Measurements from ENCODE around the gene ITPA. TPM values are rescaled to one million over a fixed set of nuclear protein-coding genes. Genes with fewer than 3 reads are reported as not detected.
A peak's percentile ranks its signal among the peaks of the same experiment; 100 is the strongest.

ITPA gene
- total RNA-seq, 2 experiments from 2014 or later: 38.2 to 42.1 TPM

- Mint-ChIP-seq H3K9me3 (no peaks in the 10 kb centered on the region), H3K4me3 (no peak overlapping the region), H3K36me3 (ENCODE audit: low read depth) (peaks cover 44% of the 10 kb centered on the region), H3K4me1 (ENCODE audit: low read depth) (peaks cover 10% of the 10 kb centered on the region), H3K27ac (no peak overlapping the region), H3K27me3 (ENCODE audit: low read depth) (no peaks in the 10 kb centered on the region)
- intact Hi-C loops (cut with micrococcal nuclease): no loop called here
- no peak for DNase-seq
- CTCF ChIA-PET: interaction anchor here (0.6 kb wide), 1 partner anchor 81 kb away, joined by 3 read pairs; no protein-coding TSS in a partner anchor
These were observed 14.5 kb upstream of the ITPA start for GRCh38 chr20:3194617-3195280.

DNA sequence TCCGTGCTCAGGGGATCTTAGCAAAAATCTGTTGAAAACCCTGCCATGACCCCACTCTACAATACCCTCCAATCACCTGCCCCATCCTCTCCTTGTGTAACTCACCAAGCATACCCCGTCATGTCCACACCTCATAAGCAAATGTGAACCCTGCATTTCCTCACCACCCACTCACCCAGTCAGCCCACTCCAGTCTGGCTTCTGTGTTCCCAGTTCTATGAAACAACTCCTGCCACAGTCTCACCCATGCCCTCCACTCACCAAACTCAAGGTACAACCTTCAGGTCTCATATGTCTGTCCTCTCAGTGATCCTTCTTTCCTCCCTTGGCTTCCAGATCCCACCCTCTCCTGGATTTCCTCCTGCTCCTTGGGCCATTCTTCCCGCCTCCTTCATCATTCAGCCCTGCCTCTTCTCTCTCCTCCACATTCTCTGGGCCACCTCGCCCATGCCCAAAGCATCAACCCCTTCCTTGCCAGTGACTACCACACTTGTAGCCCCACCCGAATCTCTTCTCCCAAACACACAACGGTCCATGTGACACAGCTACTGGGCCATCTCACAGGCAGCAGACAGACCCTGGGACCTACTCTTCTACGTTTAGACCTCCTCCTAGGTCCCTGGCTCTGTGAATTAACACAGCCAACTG lies 13.6 kb upstream of the ITPA start:
- Mint-ChIP-seq H3K27ac (peak overlapping the region; percentile 67), H3K36me3 (ENCODE audit: low read depth) (peaks cover 50% of the 10 kb centered on the region), H3K4me1 (ENCODE audit: low read depth) (peaks cover 10% of the 10 kb centered on the region), H3K4me3 (no peak overlapping the region), H3K27me3 (ENCODE audit: low read depth) (no peaks in the 10 kb centered on the region), H3K9me3 (no peaks in the 10 kb centered on the region)
- DNase-seq: no peak
- intact Hi-C loops (cut with micrococcal nuclease): no loop called here
- CTCF ChIA-PET: interaction anchor here (0.6 kb wide), 1 partner anchor 82 kb away, joined by 3 read pairs; no protein-coding TSS in a partner anchor

- H3K9me3 Mint-ChIP-seq: no peaks in the 10 kb centered on the region
- H3K27ac Mint-ChIP-seq: no peak overlapping the region
- H3K27me3 Mint-ChIP-seq (ENCODE audit: low read depth): no peaks in the 10 kb centered on the region
- CTCF ChIA-PET: interaction anchor here (0.6 to 0.7 kb wide), 2 partner anchors 20 to 364 kb away, joined by 3 to 4 read pairs; no protein-coding TSS in a partner anchor
- DNase-seq: no peak
- peaks cover 44% of the 10 kb centered on the region for H3K36me3 Mint-ChIP-seq (ENCODE audit: low read depth)
- H3K4me3 Mint-ChIP-seq: no peak overlapping the region
- intact Hi-C loops (cut with micrococcal nuclease): no loop called here
- H3K4me1 Mint-ChIP-seq (ENCODE audit: low read depth): peaks cover 21% of the 10 kb centered on the region
These were observed 10.1 kb upstream of the ITPA start for GRCh38 chr20:3199206-3199605.

GRCh38 chr20:3199976-3200755 lies 9.1 kb upstream of the ITPA start:
- intact Hi-C loops (cut with micrococcal nuclease): loop anchor here (1.0 to 5.0 kb wide), 4 partner anchors 82 to 328 kb away; partner anchors contain the start of genes MRPS26, OXT and PTPRA
- H3K4me1 Mint-ChIP-seq (ENCODE audit: low read depth): peaks cover 22% of the 10 kb centered on the region
- H3K27me3 Mint-ChIP-seq (ENCODE audit: low read depth): no peaks in the 10 kb centered on the region
- CTCF ChIA-PET: interaction anchor here (1.1 kb wide), 1 partner anchor 146 kb away, joined by 5 read pairs; no protein-coding TSS in a partner anchor
- no peaks in the 10 kb centered on the region for H3K9me3 Mint-ChIP-seq
- peak; percentile 14 for DNase-seq
- H3K36me3 Mint-ChIP-seq (ENCODE audit: low read depth): peaks cover 43% of the 10 kb centered on the region
- H3K4me3 Mint-ChIP-seq: no peak overlapping the region
- H3K27ac Mint-ChIP-seq: no peak overlapping the region

- CTCF ChIA-PET: interaction anchor here (0.6 to 0.8 kb wide), 2 partner anchors 111 to 150 kb away, joined by 3 to 6 read pairs; no protein-coding TSS in a partner anchor
- Mint-ChIP-seq H3K4me1 (ENCODE audit: low read depth) (peaks cover 13% of the 10 kb centered on the region), H3K27me3 (ENCODE audit: low read depth) (no peaks in the 10 kb centered on the region), H3K9me3 (no peaks in the 10 kb centered on the region), H3K27ac (no peak overlapping the region), H3K4me3 (peak overlapping the region; percentile 97), H3K36me3 (ENCODE audit: low read depth) (peaks cover 26% of the 10 kb centered on the region)
- intact Hi-C loops (cut with micrococcal nuclease): loop anchor here (5.0 kb wide), 3 partner anchors 131 to 331 kb away; partner anchors contain the start of genes MRPS26, OXT and PTPRA
- DNase-seq: no peak
These were observed 6.4 kb upstream of the ITPA start for GRCh38 chr20:3202965-3203314.

DNA sequence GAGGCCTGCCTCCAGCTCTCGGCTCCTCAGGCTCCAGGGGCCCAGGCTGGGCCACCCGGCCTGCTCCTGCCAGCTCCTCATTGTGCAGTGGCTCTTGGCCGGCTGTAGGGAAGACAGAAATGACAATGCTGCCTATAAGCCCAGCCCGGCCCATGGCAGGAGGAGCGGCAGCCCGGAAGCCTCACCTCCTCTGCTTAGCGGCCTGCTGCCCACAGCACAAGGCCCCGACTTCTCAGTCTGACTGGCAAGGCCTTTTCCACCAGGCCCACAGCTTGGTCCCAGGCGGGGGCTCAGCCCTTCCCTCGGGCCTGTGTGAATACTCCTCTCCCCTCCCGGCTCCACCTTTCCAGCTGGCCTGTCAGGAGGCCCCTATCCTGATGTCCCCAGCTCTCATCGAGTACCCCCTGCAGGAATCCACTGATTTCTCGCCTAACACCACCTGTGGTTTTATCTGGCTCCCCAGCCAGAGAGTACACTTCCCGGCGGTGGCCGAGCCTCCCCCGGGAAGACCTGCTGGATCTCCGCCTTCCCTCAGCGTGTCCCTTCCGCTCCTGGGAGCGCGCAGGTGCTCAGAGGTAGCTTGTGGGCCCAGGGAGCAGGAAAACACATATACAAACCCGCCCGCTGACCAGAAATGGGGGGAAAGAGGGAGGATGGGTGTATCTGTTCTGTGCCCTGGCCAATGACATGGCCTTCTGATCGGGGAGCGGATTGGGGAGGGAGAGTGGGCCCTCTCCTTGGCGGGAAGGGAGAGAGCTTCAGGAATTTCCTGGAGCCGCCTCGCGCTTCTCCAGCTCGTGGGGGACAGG lies 5.8 kb upstream of the ITPA start:
- Mint-ChIP-seq H3K4me1 (ENCODE audit: low read depth) (peaks cover 13% of the 10 kb centered on the region), H3K4me3 (peak overlapping the region; percentile 97), H3K36me3 (ENCODE audit: low read depth) (peaks cover 26% of the 10 kb centered on the region), H3K9me3 (no peaks in the 10 kb centered on the region), H3K27me3 (ENCODE audit: low read depth) (no peaks in the 10 kb centered on the region), H3K27ac (peak overlapping the region; percentile 97)
- DNase-seq: peak; percentile 42
- intact Hi-C loops (cut with micrococcal nuclease): loop anchor here (1.0 to 5.0 kb wide), 6 partner anchors 29 to 331 kb away; partner anchors contain the start of genes FASTKD5, MRPS26, OXT and PTPRA
- CTCF ChIA-PET: interaction anchor here (0.6 to 1.2 kb wide), 6 partner anchors 15 to 150 kb away, joined by 3 to 6 read pairs (median 4); no protein-coding TSS in a partner anchor

- CTCF ChIA-PET: interaction anchor here (0.9 to 1.2 kb wide), 4 partner anchors 14 to 98 kb away, joined by 3 to 5 read pairs (median 4); no protein-coding TSS in a partner anchor
- DNase-seq: peak; percentile 96
- Mint-ChIP-seq H3K27ac (peak within 1 kb of the TSS; percentile 97), H3K27me3 (ENCODE audit: low read depth) (no peaks in the 10 kb centered on the region), H3K36me3 (ENCODE audit: low read depth) (peaks cover 20% of the 10 kb centered on the region), H3K4me1 (ENCODE audit: low read depth) (peaks cover 18% of the 10 kb centered on the region), H3K4me3 (peak within 1 kb of the TSS; percentile 97), H3K9me3 (no peaks in the 10 kb centered on the region)
- intact Hi-C loops (cut with micrococcal nuclease): loop anchor here (1.0 to 5.0 kb wide), 6 partner anchors 30 to 332 kb away; partner anchors contain the start of genes FASTKD5, MRPS26, OXT and PTPRA
These were observed 5.0 kb upstream of the ITPA start, which contains the start of gene DDRGK1 for GRCh38 chr20:3204124-3204794. Gene DDRGK1 (minus strand): TSS chr20:3204682. CDS start chr20:3204627, 55 bp downstream.

DNA sequence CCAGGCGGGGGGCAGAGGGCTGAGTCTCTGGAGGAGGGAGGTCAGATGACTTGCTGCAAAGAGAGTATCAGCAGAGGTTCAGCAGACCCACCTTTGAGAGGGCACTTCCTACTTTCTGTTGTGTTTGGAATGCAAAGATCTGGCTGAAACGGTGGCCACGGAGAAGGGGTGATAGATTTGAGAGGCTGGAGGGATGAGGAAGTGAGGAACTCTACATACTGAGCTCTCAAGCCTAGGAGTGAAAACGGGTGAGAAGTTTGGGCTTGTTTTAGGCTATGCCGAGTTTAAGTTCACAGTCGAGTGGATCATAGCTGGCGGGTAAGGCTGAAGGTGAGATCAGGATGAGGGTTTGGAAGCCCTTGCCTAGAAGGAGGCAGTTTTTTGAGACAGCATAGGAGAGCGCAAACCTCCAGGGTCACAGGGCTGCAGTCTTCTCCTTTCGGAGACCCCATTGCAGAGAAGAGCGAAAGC lies 477 bp upstream of the ITPA start:
- CTCF ChIA-PET: interaction anchor here (0.7 to 3.5 kb wide), 4 partner anchors 10 to 559 kb away, joined by 3 to 17 read pairs (median 5); partner anchors contain the start of gene ADISSP
- H3K4me1 Mint-ChIP-seq (ENCODE audit: low read depth): peaks cover 26% of the 10 kb centered on the region
- intact Hi-C loops (cut with micrococcal nuclease): loop anchor here (1.0 kb wide), 1 partner anchor 199 kb away; no protein-coding TSS in a partner anchor
- H3K27me3 Mint-ChIP-seq (ENCODE audit: low read depth): no peaks in the 10 kb centered on the region
- peak overlapping the region; percentile 97 for H3K4me3 Mint-ChIP-seq
- H3K27ac Mint-ChIP-seq: peak overlapping the region; percentile 90
- peaks cover 14% of the 10 kb centered on the region for H3K36me3 Mint-ChIP-seq (ENCODE audit: low read depth)
- H3K9me3 Mint-ChIP-seq: no peaks in the 10 kb centered on the region
- peak; percentile 21 for DNase-seq

DNA sequence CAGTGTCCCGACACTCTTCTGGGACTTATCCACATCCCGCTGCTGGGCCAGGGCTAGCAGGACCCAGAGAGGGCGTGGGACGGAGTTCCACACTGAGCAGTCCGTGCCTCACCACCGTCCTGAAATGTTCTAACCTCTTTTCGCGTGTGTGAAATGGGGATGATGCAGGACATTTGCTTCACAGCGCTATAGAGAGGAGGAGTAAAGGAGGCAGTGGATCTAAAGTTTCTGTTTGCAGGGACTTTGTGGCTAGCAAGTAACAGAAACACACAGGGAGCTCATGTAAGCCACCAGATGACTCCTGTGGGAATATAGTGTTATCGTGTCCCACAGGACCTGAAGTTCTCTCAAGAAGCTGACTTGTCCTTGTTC lies 634 bp downstream of the ITPA start:
- peaks cover 16% of the 10 kb centered on the region for H3K36me3 Mint-ChIP-seq (ENCODE audit: low read depth)
- H3K27me3 Mint-ChIP-seq (ENCODE audit: low read depth): no peaks in the 10 kb centered on the region
- intact Hi-C loops (cut with micrococcal nuclease): loop anchor here (1.0 kb wide), 1 partner anchor 198 kb away; no protein-coding TSS in a partner anchor
- no peaks in the 10 kb centered on the region for H3K9me3 Mint-ChIP-seq
- CTCF ChIA-PET: interaction anchor here (0.6 to 3.5 kb wide), 4 partner anchors 9 to 156 kb away, joined by 4 to 17 read pairs (median 5); no protein-coding TSS in a partner anchor
- H3K4me3 Mint-ChIP-seq: peak overlapping the region; percentile 97
- peak overlapping the region; percentile 90 for H3K27ac Mint-ChIP-seq
- DNase-seq: peak; percentile 14
- peaks cover 24% of the 10 kb centered on the region for H3K4me1 Mint-ChIP-seq (ENCODE audit: low read depth)

DNA sequence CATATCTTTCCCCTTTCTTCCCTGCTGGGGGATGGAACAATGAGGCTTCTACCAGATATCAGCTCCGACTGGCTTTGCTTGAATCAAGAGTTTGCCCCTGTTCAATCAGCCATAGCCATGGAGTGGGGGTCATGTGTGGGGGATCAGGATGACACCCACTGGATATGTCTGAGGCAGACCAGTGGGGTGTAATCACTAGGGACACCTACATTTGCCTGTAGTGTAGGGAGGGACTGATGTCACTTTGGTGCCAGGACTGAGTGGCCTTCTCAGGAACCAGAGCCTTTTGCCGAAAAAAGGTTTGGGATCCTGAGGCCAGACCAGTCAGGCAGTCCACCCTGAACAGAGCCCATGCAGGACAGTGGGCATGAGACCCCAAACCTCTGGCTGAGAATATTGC lies 1.0 kb downstream of the ITPA start:
- H3K4me3 Mint-ChIP-seq: peak overlapping the region; percentile 97
- CTCF ChIA-PET: interaction anchor here (0.6 to 3.5 kb wide), 4 partner anchors 8 to 892 kb away, joined by 3 to 17 read pairs (median 4); no protein-coding TSS in a partner anchor
- peaks cover 24% of the 10 kb centered on the region for H3K4me1 Mint-ChIP-seq (ENCODE audit: low read depth)
- intact Hi-C loops (cut with micrococcal nuclease): no loop called here
- no peaks in the 10 kb centered on the region for H3K27me3 Mint-ChIP-seq (ENCODE audit: low read depth)
- peak overlapping the region; percentile 24 for H3K27ac Mint-ChIP-seq
- peaks cover 16% of the 10 kb centered on the region for H3K36me3 Mint-ChIP-seq (ENCODE audit: low read depth)
- H3K9me3 Mint-ChIP-seq: no peaks in the 10 kb centered on the region
- DNase-seq: no peak
